NCI-H446 treated with DMSO at 0.1 percent for 48 hours (cell line): ENCODE data around the gene FAM124A.

Source experiments
- DNase-seq: peaks from one replicate; lab custom pipeline; 2025; lab: John Stamatoyannopoulos, UW

FAM124A gene

DNA sequence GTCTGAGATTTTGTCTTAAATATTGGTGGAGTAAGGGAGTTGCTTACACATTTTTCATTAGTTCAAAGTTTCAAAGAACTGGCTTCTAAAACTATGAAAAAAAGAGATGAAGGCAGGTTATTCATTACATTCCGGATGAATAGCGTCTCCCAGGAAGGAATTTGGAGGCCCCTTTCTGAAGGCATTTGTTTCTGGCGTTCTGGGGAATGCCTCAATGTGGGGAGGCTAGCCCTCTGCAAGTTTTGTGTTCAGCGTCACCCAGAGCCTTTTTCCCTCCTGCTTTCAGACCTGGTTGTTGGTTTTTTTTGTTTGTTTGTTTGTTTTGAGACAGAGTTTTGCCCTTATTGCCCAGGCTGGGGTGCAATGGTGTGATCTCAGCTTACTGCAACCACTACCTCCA is 21.0 kb downstream of the FAM124A start:
- DNase-seq: no peak

DNA sequence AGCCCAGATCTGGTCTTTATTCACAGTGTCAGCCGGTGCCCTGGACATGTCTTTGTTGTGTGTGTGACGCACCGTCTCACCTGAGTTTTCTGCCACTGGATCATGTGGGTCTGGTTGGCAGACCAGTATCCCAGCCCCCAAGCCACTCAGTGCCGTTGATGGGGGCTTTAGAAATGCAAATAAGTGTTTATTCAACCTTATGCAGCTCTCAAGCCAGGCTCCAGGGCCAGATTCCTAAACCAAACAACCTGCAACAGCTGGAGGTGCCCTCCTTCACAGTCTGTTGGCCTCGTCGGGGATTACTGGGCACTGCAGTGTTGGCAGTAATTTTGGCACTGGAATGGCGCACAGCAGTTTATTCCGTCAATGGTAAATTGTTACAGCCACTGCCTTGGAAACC is 21.6 kb downstream of the FAM124A start:
- peak; percentile 41 for DNase-seq

DNA sequence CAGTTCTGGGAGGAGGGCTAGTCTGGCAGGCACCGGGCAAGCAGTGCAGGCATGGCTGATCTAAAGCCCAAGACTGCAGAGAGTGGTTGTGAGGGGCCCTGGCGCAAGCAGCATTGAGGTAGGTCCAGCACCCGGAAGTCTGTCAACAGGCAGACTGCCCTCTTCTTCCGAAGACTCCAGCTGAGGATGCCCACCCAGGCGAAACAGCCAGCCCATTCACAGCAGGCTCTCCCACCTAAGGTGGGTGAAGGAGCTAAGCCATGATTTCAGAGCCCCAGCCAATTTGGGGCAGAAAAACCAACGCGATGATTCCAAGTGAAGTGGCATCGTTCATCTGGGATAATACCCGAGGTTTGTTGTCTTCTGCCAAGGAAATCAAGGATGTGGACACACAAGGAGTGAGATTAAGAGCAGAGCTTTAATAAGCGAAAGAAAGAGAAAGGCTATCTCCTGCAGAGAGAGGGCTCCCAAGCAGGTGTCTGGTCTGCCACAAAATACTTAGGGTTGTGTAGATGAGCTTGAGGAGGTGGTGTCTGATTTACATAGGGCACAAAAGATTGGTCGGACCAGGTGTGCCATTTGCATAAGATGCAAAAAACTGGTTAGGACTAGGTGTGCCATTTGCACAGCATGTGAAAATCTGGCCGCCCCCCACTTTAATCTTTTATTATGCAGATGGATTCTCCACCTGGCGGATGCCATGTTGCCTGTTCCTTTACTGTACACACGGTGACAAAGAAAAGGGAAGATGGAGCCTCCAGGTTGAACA is 22.6 kb downstream of the FAM124A start:
- no peak for DNase-seq

DNA sequence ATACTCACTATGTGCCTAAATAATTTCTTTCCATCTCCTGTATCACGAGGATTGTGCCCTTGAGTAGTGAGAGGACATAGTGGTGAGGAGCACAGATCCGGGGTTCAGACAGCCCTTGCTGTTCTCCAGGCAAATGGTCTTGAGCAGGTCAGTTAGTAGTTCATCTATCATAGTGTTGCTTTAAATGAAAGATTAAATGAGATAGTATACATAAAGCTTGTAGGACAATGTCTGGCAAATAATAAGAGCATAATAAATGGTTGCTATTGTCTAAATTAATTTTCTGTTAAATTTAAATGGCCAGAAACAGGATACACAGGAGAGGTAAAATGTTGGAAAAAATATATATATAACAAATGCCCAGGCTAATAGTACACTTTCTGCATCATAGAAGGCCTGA is 23.4 kb downstream of the FAM124A start:
- DNase-seq: no peak

DNA sequence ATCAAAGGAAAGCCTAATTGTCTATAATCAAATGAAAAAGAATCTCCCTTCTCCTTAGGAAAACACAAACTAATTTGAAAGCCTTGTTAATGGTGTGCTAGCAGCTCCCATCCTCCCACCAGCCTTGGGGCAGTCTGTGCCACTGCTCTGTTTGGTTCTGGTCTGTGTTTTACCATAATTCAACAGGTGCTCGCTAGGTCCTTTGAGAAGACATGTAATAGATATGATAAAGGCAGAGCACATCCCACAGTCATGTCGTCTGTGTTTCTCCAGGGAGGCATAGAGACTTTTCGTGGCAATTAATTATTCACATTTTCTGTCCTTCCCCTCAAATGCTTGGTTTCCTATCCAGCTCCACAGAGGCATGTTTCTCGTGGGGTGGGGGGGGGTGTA is 23.8 kb downstream of the FAM124A start:
- no peak for DNase-seq

DNA sequence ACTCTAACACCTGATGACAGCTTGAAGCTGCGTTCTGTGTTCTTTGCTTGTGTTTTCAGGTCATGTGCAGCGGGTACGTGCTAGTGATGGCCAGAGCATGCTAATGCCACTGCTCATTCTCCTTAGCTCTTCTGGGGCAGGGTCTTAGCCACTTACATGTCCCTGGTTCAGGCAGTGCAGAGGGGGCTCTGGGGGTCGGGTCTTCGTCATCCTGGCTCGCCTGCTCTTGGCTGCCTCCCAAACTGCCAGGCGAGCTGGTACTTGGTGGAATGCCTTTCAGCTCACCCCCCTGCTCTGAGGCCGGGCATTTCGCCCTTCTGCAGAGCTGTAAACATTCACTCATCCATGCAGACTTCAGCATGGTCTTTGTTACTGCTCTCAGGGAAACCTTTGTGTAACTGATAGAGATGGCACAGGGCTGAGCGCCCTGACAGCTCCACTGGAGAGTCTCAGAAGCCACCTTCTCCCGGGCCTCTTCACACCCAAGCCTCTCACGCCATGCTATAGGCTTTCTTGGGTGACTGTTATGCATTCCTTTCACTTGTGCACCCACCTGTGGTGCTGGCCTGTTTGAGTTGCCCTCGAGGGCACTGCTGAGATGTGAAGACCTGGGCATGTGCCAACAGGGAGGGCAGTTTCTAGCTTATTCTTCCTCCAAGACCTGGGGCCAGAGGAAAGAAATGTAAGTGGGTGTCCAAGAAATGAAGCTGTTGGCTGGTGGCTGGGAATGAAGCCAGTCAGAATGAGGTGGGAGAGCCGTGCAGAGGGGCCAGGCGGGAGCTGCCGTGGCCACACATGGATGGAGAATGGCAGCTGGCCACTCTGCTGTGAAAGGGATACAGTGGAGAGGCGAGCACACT is 24.4 kb downstream of the FAM124A start:
- no peak for DNase-seq

DNA sequence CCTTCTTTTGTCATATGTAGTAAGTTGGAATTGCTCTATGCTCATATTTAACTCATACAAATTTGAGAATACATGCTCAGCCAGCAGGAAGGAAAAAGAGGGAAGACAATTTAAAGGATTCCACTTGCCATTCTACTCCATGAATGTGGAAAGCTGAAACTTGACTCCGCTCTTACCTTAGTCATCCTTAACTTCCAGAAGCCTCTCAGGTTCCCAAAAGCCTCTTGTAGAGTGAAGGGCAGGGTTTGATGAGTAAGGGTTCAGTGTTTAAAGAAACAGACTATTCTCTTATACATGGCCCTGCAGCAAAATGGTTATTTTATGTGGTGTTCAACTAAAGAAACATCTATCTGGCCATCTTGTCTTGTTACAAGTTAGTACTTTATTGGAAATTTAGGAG is 27.1 kb downstream of the FAM124A start:
- no peak for DNase-seq

DNA sequence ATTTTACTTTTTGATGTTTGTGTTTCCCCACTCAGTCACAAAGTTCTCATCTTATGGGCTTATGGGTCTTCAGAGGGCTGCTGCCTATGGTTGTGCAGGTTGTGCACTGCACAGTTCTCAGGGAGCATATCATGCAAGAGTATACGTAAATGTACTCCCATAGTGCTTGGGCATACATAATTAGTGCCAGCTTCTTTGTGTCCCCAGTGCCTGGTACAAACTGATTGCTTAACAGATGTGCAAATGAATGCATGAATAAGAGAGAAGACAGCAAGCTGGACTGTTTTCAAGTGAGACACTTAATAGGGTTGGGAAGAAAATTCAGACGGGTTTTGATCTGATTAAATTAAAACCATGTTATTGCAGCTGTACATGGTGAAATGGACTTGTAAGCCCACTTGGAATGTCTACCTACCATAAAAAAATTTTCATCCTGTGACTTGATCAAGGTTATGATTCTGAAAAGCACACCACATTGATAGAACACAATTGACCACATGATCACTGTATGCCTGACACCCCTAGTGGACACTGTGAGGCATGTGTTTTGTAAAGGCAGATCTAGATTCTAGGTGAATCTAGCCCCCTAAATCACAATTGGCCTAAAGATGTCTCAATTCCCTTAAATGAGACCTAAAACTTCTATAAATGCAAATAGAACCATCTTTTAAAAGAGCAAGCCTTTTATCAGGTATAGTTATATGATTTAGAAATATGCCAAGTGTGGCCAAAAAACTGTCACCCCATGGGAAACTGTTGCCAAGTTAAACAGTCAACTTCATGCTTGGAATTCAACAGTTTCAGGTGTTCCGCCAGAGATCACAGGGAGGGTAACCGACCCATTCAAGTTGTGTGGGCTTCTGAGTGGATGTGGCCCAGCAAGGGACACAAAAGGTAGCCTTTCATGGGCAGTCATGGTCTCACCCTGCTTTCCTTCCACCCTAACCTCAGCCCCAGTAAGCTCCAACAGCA is 27.9 kb downstream of the FAM124A start:
- DNase-seq: no peak

DNA sequence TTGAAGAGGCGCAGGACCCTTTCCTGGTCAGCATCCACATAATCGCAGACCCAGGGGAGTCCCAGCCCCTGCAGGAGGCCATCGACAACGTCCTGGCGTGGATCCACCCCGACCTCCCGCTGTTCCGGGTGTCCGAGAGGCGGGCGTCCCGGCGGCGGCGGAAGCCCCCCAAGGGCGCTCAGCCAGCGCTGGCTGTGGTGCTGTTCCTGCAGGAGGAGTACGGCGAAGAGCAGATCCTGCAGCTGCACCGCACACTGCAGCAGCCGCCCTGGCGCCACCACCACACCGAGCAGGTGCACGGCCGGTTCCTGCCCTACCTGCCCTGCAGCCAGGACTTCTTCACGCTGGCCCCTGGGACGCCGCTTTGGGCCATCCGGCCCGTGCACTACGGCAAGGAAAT is 29.3 kb downstream of the FAM124A start:
- no peak for DNase-seq

DNA sequence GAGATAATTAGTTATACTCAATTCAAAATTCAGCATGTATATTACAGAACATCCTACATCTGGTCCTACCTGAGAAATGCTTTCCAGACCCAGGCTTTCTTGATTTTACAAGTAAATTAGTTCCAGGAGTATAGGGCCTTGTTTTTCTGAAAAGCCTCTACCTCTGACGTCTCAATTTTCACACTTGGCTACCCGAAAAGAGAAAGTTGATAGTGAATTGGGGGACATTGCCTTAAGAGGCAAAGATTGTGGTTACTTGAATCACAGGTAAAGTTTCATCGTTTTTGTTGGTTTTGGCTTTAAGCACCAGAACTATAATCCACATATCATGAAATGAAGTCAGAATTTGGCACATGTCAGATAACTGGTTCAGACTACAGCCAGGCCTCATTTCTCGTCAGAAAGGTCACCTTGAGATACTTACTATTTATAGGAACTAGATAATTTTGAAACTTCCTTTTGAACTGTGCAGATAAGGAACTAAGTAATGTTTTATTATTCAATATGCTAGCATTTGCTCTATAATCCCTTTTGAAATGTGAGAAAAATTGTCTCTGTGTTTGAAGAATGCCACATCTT is 30.8 kb downstream of the FAM124A start:
- DNase-seq: no peak

DNA sequence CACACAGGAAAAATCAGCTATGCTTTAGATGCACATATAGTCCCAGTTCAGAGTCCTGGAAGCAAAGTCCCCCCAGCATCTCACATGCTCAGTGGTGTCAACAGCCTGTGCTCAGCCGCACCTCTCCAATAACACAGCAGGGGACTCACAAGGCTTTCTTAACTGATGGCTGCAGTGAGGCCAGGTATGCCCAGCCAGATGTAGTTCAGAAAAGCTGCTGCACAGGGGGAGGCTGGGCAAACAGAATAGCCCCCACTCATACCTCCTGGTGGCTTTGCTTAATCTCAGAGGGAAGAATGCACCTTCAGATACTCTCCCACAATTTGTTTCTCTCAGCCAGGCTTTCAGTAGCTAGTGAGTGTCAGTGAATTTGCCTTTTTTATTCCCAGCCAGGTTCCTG is 33.4 kb downstream of the FAM124A start:
- DNase-seq: no peak

DNA sequence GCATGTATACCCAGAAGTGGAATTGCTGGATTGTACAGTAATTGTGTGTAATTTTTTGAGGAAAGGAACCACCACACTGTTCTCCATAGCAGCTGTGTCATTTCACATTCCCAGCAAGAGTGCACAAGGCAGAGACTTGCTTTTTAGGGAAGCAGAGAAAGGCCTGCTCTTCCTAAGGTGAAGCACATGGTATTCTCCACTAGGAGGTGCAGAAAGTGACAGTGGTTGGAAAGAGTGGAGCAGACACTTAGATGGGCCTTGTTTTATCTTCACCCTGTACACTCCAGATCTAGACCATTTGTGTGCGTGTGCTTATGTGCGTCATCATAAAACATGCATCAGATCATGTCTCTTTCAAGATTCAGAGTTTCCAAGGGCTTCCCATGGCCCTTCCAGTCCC is 35.0 kb downstream of the FAM124A start:
- no peak for DNase-seq

DNA sequence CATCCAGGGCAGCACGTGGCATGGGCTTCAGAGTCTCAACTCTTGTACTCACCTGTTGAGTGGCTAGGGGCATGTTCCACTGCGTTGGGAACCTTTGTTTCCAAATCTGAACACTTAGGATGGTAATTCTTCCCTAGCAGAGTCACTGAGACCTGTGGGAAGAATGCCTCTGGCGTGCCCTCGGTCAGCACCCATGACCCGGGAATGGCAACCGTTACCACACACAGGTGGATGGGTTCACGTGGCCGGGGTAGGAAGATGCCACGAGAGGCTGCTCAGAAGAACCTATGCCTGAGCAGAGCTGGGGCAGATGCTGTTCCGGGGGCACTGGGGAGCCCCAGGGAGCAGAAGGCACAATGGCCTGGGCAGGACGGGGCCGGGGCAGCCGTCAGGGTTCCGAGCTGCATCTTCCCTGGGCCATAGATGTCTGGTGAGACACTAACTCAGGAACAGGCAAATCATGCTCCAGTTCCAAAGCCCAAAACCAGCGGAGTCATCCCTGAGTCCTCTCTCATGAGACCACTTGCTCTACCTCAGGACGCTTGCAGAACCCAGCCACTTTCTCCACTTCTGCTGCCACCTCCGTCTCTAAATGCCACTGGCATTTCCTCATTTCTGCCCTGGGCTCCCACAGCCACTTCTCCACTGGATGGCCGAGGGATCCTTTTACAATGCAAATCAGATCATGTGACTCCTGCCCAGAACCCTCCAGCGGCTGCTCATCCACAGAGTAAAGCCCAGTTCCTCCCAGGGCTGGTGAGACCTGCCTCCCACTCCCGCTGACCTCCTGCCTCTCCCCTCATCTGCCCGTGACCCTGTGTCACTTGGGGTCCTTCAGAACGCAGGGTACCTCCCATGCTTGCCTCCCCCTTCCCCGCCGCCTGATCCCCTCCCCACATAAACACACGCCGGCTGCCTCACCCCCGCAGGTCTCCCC is 36.7 kb downstream of the FAM124A start:
- no peak for DNase-seq

DNA sequence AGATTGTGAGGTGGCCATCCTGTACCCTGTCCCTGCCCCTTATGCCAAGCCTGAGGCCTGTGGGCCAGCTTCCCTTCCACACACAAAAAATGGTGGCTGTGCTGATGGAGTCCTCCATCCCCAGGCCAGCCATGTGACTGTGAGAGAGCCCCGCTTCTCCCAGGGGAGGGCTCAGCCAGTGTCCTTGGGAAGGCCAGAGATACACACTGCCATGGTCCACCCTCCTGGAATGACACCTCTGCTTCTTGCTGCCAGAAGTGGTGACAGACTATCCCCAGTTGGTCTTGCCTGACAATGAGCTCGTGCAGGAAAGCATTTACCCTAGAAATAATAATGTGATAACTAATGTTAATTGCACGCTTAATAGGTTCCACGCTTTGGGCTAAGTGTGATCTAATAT is 38.0 kb downstream of the FAM124A start:
- DNase-seq: no peak

DNA sequence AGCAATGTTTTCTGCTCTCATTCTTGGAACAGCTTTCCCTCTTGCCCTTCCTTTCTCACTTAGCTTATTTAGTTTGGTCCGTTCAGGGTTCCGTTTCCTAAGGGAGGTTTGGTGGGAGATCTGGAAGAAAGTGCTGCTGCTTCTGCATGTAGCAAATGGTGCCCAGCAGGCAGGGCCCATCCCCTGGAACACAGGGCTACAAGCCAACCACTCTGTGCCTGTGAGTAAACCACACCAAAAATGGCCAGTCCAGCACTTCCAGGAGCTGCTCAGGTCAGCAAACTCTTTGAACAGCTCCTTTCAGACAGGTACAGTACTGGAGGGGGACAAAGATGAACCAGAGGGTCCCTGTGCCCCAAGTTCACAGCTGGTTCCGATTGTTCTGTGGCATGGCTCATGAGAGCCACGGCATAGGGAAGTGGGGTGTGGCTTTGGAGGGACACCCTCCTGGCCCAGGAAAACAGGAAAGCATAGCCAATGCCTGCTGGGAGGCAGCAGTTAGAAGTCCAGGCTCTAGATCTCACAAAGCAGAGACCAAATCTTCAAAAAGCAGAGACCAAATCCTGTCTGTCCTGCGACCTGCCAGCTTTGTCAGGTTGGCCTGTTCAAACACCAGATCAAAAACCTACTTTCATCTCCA is 39.5 kb downstream of the FAM124A start:
- DNase-seq: no peak

DNA sequence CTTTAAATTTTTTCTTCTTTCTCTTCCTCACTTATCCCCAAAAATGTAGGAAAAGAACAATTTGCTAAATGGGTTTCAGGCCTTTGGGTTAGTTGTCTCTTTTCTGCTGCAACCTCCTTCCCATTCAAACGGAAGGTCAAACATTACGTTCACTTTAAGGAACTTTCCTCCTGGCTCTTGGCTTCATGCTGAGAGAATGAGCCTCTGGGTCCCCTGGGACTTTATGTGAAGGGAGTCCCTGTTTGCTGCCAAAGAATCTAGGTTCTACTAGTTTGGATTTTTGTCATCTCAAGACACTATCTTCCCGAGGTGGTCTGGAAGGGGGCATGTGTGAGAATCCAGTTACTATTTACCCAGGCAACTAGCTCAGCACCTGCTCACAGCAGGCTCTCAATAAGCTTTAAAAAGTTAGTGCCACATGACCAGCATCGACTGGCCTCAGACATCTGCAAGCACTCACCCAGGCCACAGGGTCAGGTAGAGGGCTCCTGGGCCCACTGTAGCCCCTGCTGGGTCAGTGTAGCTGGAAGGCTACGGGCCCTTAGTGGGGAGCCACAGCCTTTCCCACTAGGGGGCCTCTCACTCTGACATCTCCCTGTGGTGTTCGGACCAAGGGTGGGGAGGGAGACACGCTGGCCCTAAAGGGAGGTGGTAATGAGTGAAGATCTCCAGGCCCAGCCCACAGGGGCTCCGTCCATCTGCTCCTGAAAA is 40.5 kb downstream of the FAM124A start:
- no peak for DNase-seq

DNA sequence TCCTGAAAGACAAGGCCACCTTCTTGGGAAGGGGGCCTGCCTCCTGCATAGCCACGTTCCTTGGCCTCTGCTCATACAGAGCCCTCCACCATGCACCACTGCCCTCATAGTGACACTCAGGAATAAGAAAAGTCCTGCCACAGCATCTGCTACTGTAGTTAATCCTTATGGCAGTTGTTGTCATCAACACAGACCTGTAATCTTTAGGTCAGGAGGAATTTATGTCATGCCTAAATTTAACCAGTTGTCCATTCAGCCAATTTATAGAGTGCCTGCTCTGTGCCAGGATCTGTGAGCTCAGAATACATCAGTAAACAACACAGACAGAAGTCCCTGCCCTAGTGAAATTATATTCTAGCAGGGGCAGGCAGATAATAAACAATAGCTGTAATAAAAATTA is 44.4 kb downstream of the FAM124A start:
- no peak for DNase-seq

DNA sequence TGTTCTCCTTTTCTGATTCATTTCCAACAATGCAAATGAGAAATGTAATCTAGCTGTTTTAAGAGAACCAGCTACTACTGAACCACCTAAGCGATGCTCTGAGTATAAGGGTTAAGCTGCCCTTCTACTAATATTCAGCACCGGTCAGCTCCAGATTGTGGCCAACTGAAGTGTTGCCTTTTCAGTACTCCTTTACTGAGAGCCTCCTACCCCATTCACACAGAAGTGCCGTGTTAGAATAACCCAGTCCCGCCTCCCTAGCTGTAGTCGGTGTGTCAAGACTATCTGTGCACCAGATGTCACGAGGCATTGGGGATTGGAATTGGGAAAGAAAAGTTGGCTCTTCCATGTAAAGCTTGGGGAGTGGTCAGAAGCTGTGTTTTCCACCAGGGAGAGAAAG is 45.4 kb downstream of the FAM124A start:
- DNase-seq: no peak

DNA sequence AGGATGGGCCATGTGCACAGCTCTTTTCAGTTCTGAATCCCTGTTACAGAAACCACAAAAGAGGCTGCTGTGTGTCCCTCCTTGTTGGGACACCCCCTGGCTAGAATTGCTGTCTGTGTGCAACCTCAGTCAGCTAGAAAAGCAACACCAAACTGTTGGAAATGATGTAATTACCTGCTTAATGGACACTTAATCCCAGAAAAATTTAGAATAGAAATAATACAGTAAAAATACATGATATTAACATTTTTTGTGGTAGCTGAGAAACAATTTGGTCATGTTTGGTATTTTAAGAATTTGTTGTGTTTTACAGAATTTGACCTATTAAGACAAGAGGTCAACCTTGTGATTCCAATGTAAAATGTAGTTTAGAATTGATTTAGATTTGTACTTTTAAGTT is 46.8 kb downstream of the FAM124A start:
- no peak for DNase-seq
